Measurements from ENCODE around the gene CD96.
"Not testable (repeated sequence)": the region's sequence is repeated elsewhere in the genome, so short reads cannot be mapped to it uniquely, and the experiment has no call there.

The CD96 gene

GRCh38 chr3:111635403-111635802 lies 93.4 kb downstream of the CD96 start:
- no peak for DNase-seq

DNA sequence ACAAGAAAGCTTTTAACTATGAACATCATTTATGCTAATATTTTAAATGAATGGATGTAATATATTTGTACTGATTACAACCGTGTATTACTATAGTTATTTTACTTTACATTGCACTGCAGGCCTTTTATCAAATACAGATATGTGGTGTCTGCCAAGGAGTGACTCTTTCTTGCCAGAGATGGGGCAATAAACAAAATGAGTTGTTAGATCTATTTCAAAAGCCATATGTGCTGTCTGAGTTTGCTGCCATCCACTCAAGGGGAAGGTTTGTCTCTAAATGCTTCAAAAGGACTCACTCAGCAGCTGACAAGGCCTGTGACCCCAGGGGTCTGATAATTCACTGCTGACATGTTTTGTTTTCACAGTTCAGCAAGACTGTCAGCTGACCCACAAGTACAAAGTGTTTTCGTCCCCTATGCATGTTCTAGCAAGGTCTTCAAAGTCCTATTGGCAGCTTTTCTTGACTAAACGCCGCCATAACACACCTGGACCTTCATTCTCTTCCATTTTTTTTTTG lies 94.4 kb downstream of the CD96 start:
- no peak for DNase-seq

GRCh38 chr3:111639316-111639715 lies 97.3 kb downstream of the CD96 start:
- DNase-seq, result no peak

GRCh38 chr3:111648991-111649579 lies 107.1 kb downstream of the CD96 start:
- no peak for DNase-seq

- DNase-seq, result no peak
Measured at GRCh38 chr3:111650378-111651275, 108.6 kb downstream of the CD96 start.

DNA sequence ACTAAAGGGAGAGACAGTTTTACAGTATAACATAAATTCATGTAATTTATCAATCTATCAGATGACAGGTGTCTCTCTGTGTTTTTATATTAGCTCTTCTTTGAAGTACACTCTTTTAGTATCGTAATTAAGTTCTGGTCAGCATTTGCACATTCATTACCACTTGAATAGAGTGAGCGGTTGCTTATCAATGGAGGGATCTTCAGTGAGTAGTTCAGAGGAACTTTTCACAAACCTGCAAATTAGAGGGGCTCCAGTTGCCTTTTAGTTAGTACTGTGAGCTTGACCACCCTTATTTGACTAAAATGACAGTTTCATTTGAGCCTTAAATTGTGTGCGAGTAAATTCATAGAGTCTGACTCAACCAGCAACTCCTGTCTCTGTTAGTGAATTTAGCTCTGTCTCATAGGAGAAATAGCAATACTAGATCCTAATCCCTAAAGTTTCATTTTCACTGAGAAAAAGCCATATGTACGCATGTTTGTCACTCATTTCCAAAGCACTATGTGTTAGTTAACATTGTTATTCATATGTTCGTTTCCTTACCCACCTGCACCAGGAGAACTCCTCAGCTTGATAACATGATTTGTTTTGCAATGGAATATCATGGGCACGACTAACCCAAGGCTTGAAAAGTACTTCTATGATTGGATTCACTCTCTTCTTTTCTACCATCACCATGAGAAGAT lies 110.6 kb downstream of the CD96 start:
- DNase-seq, result no peak

GRCh38 chr3:111653766-111654165 lies 111.8 kb downstream of the CD96 start:
- DNase-seq, result no peak

DNA sequence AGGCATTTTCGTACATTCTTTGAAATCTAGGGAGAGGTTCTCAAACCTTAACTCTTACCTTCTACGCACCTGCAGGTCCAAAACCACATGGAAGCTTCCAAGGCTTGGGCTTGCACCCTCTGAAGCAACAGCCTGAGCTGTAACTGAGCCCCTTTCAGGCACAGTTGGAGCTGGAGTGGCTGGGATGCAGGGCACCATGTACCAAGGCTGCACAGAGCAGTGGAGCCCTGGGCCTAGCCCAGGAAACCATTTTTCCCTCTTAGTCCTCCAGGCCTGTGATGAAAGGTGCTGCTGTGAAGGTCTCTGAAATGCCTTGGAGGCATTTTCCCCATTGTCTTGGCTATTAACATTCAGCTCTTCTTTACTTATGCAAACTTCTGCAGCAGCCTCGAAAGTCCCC lies 120.0 kb downstream of the CD96 start:
- no peak for DNase-seq

GRCh38 chr3:111662907-111663306 lies 120.9 kb downstream of the CD96 start:
- DNase-seq, result no peak

DNA sequence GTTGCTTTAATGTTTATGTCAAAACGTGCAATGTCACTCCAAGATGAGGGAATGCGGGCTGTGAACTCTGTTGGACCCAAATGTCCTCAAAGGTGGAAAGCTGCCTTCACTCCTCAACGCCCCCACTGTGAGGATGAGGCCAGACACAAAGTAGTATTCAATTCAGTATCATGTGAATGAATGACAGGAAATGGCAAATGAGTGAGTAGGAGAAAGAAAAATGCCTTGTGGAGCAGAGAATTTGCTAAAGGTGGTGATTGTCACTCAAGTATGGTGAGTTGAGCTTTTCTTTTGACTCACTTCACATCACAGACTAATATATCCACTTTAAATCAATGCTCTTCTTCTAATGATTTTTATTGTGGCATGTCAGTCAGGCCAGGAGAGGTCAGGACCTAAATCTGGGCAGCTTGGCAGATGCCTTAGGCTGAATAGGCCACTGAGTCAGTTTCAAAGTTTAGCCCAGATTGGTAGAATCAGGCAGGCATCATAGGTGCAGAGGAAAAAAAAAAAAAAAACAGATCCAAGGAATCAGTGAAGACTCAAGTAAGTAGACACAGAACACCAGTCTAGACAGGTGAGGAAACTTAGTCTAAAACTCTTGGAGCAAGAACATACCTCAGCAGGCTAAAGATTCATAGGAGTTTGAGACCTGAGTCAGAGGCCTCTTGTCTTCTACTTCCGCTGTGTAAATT lies 124.2 kb downstream of the CD96 start:
- no peak for DNase-seq

DNA sequence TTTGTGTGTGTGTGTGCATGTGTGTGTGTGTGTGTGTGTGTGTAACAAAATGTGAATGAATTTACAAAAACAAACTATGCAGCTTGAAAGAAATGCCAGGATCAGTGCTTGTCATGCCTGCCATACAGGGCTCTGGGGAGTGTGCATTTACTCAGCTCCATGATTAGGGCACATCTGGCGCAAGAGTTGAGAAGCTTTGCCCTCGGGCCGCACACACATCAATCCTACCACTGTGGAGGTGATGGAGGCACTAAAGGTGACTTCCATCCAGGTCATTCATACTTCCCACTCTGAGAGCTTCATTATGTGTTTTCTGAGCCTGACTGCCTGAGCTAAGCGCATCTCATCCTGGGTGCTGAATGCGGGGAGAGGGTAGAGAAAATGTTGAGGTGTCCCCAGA lies 125.2 kb downstream of the CD96 start:
- DNase-seq, result no peak

- peak; percentile 76 for DNase-seq
Measured at GRCh38 chr3:111667621-111668239, 125.7 kb downstream of the CD96 start.

DNA sequence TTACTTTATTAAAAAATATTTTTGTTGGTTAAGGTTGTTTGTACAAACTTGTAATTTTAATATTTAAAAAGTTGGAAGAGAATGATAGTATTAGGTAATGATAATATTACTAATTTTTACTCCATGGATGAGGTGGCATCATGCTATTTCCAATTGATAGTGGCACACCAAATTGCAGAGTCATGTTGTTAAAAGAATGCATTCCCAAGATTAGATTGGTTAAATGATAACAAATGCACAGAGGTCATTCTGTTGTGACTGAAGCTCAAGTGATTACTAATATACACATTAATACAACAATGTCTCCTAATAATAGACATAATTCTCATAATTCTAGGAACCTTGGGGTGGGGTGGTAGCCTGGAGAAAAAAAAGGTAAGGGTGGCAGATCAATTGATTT lies 126.3 kb downstream of the CD96 start:
- DNase-seq, result no peak

GRCh38 chr3:111668888-111669488 lies 127.0 kb downstream of the CD96 start:
- DNase-seq, result no peak

DNA sequence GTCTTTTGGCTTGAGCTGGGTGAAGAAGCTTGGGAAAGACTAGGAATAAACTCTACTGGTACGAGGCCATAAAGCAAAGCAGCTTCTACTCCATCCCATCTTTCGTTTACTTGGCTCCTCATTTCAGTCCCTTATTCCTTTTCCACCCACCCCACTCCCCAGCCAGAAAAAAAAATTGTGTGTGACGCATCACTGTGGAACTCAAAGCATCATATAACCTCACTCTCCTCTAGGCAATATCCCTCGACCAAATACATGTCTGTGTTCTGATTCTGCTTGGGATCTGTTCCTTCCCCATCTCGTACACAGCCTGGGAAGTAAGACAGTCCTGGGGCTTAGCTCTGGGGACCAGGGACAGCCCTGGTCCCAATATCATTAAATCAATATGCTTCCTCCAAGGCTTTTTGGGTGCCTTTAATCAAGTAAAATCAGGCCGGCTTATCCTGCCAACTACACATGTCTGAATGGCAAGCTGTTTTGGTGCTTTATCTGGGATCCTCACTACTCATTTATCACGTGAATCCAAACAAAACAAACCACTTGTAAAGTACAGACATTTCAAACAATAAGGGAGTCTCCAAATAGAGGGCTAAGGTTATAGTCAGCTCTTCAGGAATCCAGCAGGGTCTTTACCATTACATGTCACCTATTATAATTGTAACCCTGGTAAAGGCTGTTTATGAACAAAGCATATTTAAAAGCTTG lies 128.1 kb downstream of the CD96 start:
- no peak for DNase-seq

- DNase-seq, result not testable (repeated sequence)
Measured at GRCh38 chr3:111672461-111672860, 130.5 kb downstream of the CD96 start.

DNA sequence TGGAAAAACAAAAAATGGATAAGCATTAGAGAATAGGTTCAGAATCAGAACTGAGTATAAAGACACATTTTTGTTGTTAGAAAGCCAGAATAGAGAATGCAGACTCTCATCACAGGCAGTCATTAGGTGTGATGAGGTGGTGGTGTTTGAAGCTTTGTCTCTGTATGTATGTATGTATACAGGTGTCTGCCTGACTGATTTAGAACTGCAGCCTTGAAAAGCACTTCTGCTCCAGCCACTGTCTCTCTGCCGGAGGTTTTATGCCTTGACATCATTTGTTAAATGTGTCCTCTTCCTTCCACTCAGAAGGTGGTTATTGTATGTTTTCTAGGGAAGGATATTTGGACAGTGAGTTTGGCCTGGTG lies 133.8 kb downstream of the CD96 start:
- no peak for DNase-seq

- peak; percentile 28 for DNase-seq
Measured at GRCh38 chr3:111676211-111677006, 134.4 kb downstream of the CD96 start.

DNA sequence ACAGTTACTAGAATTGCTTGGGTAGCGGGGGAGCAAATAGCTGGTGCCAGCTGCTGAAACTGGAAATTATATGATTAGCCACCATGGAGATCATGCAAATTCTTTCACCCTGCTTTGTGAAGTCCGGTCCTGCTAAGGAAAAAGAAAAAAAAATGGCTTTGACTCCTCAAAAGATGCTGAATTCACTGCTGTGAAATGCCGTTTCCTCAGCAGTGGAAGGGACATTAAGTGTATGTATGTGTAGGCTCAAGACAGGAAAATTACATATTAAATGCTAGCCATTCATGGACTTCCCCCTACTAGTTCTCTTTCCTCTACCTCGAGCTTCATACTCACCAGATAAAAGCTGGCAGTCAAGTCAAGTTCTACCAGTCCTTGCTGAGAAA lies 135.0 kb downstream of the CD96 start:
- no peak for DNase-seq

DNA sequence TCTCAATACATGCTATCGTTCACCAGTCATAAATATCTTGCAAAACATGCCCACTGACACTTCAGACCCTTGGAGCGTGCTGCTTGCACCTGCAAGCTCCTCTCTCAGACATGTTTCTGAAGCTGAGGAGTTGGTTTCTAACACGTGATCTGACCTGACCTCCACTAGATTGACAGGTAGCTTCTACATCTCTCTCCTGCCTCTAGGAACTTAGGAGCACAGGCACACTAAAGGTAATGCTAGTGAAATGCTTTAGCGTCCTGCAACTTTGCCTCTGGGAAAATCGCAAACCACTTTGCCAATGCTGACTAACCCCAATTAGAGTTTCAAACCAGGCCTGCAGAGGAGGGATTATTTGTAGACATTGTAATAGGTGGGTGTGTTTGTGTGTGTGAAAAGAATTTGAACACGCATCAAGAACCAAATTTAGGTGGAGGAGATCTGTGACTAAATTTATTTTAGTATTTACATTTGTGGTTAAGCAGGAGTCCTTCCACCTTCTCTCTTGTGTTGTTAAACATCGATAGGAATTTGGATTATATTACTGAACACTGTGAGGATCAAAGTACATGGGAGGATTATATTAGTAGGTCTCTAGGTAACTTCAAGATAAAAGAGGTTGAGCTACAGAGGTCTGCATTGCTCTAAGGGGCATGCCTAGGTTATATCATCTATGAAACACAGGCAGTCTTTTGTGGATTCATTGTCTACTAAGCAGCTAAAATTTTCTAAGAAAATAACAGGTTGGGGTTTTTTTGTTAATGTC lies 139.8 kb downstream of the CD96 start:
- no peak for DNase-seq
